GM10266 (cell line): ENCODE data around the gene PRSS56.

Experiments used
- DNase-seq: peaks from one replicate; pipeline ENCODE4 v3.0.0; 2012; ENCODE audit errors: extremely low spot score
- TF ChIP-seq, protein P1 (sequence below): IDR thresholded peaks from 2 replicates; pipeline ENCODE4 v1.5.1; 2012; ENCODE audit warnings: mild to moderate bottlenecking, low read depth; ENCODE audit not compliant: control insufficient read depth, insufficient read depth; ENCODE audit errors: missing control alignments

Gene PRSS56

DNA sequence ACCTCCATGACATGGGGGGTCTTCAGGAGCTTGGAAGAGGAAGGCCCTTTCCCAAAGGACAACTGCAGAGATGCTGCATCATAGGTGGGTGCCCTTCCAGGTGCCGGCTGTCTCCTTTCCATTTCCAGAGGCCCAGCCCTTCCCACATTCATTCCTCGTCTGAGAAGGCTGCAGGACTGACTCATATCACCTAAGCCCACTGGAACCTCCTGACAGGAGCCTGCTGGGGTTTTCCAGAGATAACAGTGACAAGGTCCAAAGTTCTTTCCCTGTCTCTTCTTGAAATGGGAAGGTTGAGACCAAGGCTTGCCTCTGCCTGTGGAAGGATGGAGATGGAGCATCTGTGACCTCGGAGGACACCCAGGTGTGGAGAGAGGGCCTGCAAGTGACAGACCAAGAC lies 3.6 kb upstream of the PRSS56 start:
- DNase-seq: no peak
- TF ChIP-seq, protein P1, sequence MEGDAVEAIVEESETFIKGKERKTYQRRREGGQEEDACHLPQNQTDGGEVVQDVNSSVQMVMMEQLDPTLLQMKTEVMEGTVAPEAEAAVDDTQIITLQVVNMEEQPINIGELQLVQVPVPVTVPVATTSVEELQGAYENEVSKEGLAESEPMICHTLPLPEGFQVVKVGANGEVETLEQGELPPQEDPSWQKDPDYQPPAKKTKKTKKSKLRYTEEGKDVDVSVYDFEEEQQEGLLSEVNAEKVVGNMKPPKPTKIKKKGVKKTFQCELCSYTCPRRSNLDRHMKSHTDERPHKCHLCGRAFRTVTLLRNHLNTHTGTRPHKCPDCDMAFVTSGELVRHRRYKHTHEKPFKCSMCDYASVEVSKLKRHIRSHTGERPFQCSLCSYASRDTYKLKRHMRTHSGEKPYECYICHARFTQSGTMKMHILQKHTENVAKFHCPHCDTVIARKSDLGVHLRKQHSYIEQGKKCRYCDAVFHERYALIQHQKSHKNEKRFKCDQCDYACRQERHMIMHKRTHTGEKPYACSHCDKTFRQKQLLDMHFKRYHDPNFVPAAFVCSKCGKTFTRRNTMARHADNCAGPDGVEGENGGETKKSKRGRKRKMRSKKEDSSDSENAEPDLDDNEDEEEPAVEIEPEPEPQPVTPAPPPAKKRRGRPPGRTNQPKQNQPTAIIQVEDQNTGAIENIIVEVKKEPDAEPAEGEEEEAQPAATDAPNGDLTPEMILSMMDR: no peak

DNA sequence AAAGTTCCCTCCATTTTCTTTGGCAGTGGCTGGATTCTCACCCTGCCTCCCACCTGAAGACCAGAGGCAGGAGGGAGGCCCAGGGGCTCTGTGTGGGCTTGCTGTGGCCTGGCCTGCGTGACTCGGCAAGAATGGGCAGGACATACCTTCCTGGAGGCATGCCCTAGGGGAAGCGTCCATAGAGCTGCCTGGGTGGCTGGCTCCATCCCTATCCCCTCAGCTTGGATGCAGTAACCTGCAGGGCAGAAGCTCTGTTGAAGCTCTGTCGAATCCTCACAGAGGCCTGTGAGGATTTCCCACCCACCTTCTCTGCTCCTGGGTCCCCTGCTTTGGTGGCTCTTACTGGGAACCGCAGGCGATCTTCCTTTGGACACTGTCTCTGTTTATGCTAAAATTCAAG lies 1.3 kb upstream of the PRSS56 start:
- TF ChIP-seq, protein P1: no peak
- DNase-seq: no peak

DNA sequence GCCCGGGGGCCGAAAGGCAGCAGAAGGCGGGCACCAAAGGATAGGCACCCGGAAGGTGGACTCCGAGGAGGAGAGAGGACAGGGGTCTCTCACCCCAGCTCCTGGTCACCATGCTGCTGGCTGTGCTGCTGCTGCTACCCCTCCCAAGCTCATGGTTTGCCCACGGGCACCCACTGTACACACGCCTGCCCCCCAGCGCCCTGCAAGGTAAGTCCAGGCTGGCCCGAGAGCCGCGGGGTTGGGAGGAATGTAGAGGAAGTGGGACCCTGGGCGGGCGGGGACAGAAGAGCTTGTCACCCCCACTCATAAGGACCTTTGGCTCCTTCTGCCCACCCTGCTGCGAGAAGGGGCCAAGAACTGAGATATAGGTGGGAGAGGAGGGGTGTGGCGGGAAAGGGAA lies 301 bp downstream of the PRSS56 start:
- TF ChIP-seq, protein P1: no peak
- no peak for DNase-seq

DNA sequence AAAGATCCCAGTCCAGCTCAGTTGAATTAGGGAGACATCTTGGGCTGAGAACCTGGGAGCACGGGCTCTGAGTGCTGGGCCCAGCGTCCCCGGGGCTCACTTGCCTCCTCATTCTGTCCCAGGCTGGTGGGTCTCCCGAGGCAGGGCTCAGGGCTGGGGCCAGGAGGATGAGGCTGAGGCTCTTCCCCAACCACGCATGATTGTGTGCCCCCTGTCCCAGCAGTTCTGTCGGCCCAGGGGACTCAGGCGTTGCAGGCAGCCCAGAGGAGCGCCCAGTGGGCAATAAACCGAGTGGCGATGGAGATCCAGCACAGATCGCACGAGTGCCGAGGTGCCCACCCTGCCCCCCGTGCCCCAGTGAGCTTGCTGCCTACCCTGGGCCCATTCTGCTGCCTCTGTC lies 910 bp downstream of the PRSS56 start:
- TF ChIP-seq, protein P1: no peak
- DNase-seq: no peak

DNA sequence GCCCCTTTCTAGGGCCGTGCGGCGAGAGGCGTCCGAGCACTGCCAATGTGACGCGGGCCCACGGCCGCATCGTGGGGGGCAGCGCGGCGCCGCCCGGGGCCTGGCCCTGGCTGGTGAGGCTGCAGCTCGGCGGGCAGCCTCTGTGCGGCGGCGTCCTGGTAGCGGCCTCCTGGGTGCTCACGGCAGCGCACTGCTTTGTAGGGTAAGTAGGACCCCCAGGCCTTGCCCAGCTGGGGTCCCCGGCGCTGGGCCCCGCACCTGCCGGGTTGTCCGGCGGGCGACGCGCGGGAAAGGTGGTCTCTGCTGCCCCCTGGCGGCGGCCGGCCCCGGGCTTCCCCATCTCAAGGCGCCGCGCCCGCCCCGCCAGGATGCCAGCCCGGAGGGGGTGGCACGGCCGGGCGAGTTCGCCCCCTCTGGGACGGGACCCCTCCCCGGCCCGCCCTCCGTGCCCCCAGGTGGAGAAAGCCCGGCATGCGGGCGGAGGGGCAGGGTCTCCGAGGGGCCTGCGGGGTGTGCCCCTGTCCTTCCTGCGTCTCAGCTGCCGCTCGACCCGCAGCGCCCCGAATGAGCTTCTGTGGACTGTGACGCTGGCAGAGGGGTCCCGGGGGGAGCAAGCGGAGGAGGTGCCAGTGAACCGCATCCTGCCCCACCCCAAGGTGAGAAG lies 1.9 kb downstream of the PRSS56 start:
- peak; percentile 93 for DNase-seq

DNA sequence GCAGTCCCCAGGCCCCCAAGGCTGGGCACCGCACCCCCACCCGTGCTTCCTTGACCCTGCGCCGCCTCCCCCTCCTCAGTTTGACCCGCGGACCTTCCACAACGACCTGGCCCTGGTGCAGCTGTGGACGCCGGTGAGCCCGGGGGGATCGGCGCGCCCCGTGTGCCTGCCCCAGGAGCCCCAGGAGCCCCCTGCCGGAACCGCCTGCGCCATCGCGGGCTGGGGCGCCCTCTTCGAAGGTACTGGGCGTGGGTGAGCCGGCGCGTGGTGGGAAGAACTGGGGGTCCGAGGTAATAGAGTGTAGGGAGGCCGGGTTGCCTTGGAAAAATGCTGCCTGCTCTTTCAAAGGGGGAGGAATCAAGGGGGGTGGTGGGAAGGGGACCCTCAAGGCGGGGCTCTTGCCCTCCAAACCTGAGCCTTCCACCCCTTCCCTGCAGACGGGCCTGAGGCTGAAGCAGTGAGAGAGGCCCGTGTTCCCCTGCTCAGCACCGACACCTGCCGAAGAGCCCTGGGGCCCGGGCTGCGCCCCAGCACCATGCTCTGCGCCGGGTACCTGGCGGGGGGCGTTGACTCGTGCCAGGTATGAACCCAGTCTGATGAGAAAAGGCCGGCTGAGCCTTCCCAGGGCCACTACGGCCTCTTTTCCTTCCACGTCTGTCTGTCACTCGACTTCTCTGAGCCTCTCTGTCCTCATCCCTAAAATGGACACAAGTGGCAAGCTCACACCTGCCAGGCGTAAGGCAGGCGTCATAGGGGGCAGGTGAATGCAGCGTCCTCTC lies 2.6 kb downstream of the PRSS56 start:
- DNase-seq: no peak
- TF ChIP-seq, protein P1: no peak

More for the DNA sequence above, 1.9 kb downstream of the PRSS56 start:
- TF ChIP-seq, protein P1: peak; percentile 74

DNA sequence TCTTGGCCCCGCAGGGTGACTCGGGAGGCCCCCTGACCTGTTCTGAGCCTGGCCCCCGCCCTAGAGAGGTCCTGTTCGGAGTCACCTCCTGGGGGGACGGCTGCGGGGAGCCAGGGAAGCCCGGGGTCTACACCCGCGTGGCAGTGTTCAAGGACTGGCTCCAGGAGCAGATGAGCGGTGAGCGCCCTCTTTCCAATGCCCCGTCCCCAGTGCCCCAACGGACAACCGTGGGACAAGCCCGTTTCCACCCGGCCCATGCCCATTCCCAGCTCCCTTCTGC lies 3.2 kb downstream of the PRSS56 start:
- TF ChIP-seq, protein P1: no peak
- DNase-seq: no peak
